Common myeloid progenitor, CD34-positive (primary cell): Measurements from ENCODE around the gene RYR2.

ENCODE experiments used
- CTCF ChIA-PET: fragments of 350-600 bp; sonication (Branson Sonifier 250); formaldehyde crosslinking; loops from one replicate; lab custom pipeline; 2021; ENCODE audit warnings: antibody characterized with exemption; lab: Charles Lee
- POLR2A ChIA-PET: fragments of 350-600 bp; sonication (Branson Sonifier 250); formaldehyde crosslinking; loops from one replicate; lab custom pipeline; 2021; ENCODE audit warnings: antibody characterized with exemption; lab: Charles Lee
- DNase-seq, 3 donors: peaks; one replicate each; pipeline versions ENCODE4 v3.0.0 to v3.0.0-alpha.2; 2013
- H3K27ac ChIP-seq, 2 experiments: 1 replicate in 1 of 2; 2 replicates in 1 of 2; pipeline ENCODE4 v1.7.0; 2013; ENCODE audit warnings: inconsistent platforms in 2 of 2, low read length in 2 of 2, mild to moderate bottlenecking in 2 of 2, low read depth in 1 of 2, moderate library complexity in 1 of 2; ENCODE audit not compliant: severe bottlenecking in 2 of 2, insufficient read depth in 1 of 2, poor library complexity in 1 of 2
- H3K27me3 ChIP-seq, 5 experiments: replicated peaks in 2 of 5; 1 replicate in 3 of 5; 2 replicates in 2 of 5; pipeline versions ENCODE4 v1.6.1 to v1.7.0; 2013; ENCODE audit warnings: low read length in 4 of 5, mild to moderate bottlenecking in 2 of 5, moderate library complexity in 2 of 5, inconsistent platforms in 1 of 5; ENCODE audit not compliant: insufficient read depth in 5 of 5, control insufficient read depth in 4 of 5
- H3K36me3 ChIP-seq, 4 experiments: 1 replicate in 2 of 4; 2 replicates in 2 of 4; pipeline versions ENCODE4 v1.6.1 to v1.7.0; 2013; ENCODE audit warnings: low read length in 3 of 4, control low read depth in 1 of 4, mild to moderate bottlenecking in 1 of 4; ENCODE audit not compliant: control insufficient read depth in 4 of 4, insufficient read depth in 4 of 4
- H3K4me1 ChIP-seq, 4 experiments: 1 replicate in 3 of 4; 2 replicates in 1 of 4; pipeline versions ENCODE4 v1.6.1 to v1.7.1; 2013; ENCODE audit warnings: low read length in 3 of 4, mild to moderate bottlenecking in 3 of 4, control low read depth in 1 of 4, inconsistent platforms in 1 of 4, moderate library complexity in 1 of 4; ENCODE audit not compliant: control insufficient read depth in 4 of 4, insufficient read depth in 4 of 4; ENCODE audit errors: control extremely low read depth in 1 of 4
- H3K4me3 ChIP-seq, 7 experiments: 1 replicate in 4 of 7; 2 replicates in 3 of 7; pipeline versions ENCODE4 v1.5.1 to v1.7.0; 2013; ENCODE audit warnings: mild to moderate bottlenecking in 7 of 7, low read length in 6 of 7, moderate library complexity in 6 of 7, inconsistent platforms in 2 of 7, low read depth in 2 of 7, control low read depth in 1 of 7; ENCODE audit not compliant: insufficient read depth in 4 of 7, control insufficient read depth in 1 of 7; ENCODE audit errors: extremely low read depth in 1 of 7
- H3K9me3 ChIP-seq, 5 experiments: 1 replicate in 4 of 5; 2 replicates in 1 of 5; pipeline versions ENCODE4 v1.6.1 to v1.7.1; 2013; ENCODE audit warnings: low read length in 4 of 5, mild to moderate bottlenecking in 2 of 5, inconsistent platforms in 1 of 5, low read depth in 1 of 5, moderate library complexity in 1 of 5; ENCODE audit not compliant: control insufficient read depth in 4 of 5, insufficient read depth in 2 of 5; ENCODE audit errors: control extremely low read depth in 1 of 5
- WGBS: methylation state at CpG from one replicate; pipeline ENCODE4 v1.1.5; 2013; ENCODE audit not compliant: insufficient coverage; 5-methylcytosine and 5-hydroxymethylcytosine counted together

RYR2 gene

GRCh38 chr1:237634922-237635321 lies 592.9 kb downstream of the RYR2 start:
- no CpG with 5 or more reads among the region's 5 CpGs for WGBS
- Histone ChIP-seq H3K36me3 (no peaks in the 10 kb centered on the region), H3K9me3 (no peaks in the 10 kb centered on the region), H3K27me3 (no peaks in the 10 kb centered on the region), H3K27ac (no peak overlapping the region), H3K4me3 (no peak overlapping the region), H3K4me1 (no peaks in the 10 kb centered on the region)
- POLR2A ChIA-PET, result no interaction called here
- CTCF ChIA-PET, result no interaction called here
- DNase-seq, result no peak

DNA sequence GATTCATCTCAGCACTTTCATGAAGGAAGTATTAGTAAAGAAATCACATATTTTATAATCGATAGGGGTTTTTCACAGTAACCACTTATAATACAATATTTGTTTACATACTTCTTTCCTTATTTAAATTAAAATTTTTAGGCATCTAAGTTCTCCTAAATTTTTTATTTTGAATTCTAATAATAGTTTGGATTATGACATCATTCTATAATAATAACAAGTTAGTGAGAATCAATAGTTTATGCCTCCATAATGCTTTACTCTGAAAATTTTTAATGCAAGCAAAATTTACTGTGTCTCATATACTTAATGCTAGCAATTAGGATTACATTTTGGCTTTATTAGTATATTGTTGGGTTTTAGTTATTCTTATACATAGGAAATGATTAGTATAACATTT lies 596.6 kb downstream of the RYR2 start:
- H3K4me1 ChIP-seq, result no peaks in the 10 kb centered on the region
- H3K36me3 ChIP-seq, result no peaks in the 10 kb centered on the region
- ChIA-PET POLR2A (no interaction called here), CTCF (no interaction called here)
- H3K9me3 ChIP-seq, result no peaks in the 10 kb centered on the region
- no peak overlapping the region for H3K27ac ChIP-seq
- DNase-seq, result no peak
- no CpG with 5 or more reads among the region's 1 CpG for WGBS
- H3K4me3 ChIP-seq, result no peak overlapping the region
- H3K27me3 ChIP-seq, result no peaks in the 10 kb centered on the region

GRCh38 chr1:237640011-237640671 lies 598.2 kb downstream of the RYR2 start:
- DNase-seq, result no peak
- ChIA-PET CTCF (no interaction called here), POLR2A (no interaction called here)
- WGBS, result 78% methylated on average over 2 of the region's 2 CpGs
- Histone ChIP-seq H3K27me3 (no peaks in the 10 kb centered on the region), H3K4me1 (no peaks in the 10 kb centered on the region), H3K36me3 (no peaks in the 10 kb centered on the region), H3K27ac (no peak overlapping the region), H3K9me3 (no peaks in the 10 kb centered on the region), H3K4me3 (no peak overlapping the region)

- DNase-seq, result no peak
- no peaks in the 10 kb centered on the region for H3K9me3 ChIP-seq
- H3K4me3 ChIP-seq, result no peak overlapping the region
- no peaks in the 10 kb centered on the region for H3K27me3 ChIP-seq
- CTCF ChIA-PET, result no interaction called here
- 100% methylated on average over 1 of the region's 2 CpGs for WGBS
- no peaks in the 10 kb centered on the region for H3K4me1 ChIP-seq
- H3K27ac ChIP-seq, result no peak overlapping the region
- no peaks in the 10 kb centered on the region for H3K36me3 ChIP-seq
- POLR2A ChIA-PET, result no interaction called here
Measured at GRCh38 chr1:237640966-237641365, 599.0 kb downstream of the RYR2 start.

- Histone ChIP-seq H3K36me3 (no peaks in the 10 kb centered on the region), H3K27me3 (no peaks in the 10 kb centered on the region), H3K4me3 (no peak overlapping the region), H3K4me1 (no peaks in the 10 kb centered on the region), H3K9me3 (no peaks in the 10 kb centered on the region), H3K27ac (no peak overlapping the region)
- DNase-seq, result no peak
- ChIA-PET CTCF (no interaction called here), POLR2A (no interaction called here)
Measured at GRCh38 chr1:237650809-237651208, 608.8 kb downstream of the RYR2 start.

DNA sequence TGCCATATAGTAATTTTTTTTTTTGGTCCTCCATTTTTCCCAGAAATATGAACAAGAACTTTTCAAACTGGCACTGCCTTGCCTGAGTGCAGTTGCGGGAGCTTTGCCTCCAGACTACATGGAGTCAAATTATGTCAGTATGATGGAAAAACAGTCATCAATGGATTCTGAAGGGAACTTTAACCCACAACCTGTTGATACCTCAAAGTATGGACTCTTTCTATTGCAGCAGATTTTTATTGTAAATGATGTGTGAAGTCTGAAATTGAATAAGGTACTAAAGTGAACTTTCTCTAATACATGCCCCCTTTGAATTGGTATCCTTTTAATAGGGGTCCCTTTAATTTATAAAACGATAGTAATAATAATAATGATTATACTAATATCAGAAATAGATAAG lies 613.8 kb downstream of the RYR2 start:
- H3K27ac ChIP-seq, result no peak overlapping the region
- H3K27me3 ChIP-seq, result no peaks in the 10 kb centered on the region
- no peaks in the 10 kb centered on the region for H3K4me1 ChIP-seq
- H3K9me3 ChIP-seq, result no peaks in the 10 kb centered on the region
- no peaks in the 10 kb centered on the region for H3K36me3 ChIP-seq
- H3K4me3 ChIP-seq, result no peak overlapping the region
- WGBS, result no CpG with 5 or more reads among the region's 2 CpGs
- ChIA-PET CTCF (no interaction called here), POLR2A (no interaction called here)
- no peak for DNase-seq

DNA sequence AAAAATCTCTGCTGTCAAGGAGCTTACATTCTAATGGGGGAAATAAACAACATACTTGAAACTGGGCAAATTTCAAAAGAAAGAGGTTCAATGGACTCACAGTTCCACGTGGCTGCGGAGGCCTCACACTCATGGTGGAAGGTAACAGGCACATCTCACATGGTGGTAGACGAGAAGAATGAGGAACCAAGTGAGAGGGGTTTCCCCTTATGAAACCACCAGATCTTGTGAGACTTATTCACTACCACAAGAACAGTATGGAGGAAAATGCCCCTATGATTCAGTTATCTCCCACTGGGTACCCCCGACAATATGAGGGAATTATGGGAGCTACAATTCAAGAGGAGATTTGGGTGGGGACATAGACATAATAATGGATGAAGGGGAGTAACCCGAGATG lies 622.4 kb downstream of the RYR2 start:
- peak in 2 of 3 donors; percentile 39 to 72 for DNase-seq
- Histone ChIP-seq H3K27me3 (no peaks in the 10 kb centered on the region), H3K4me1 (no peaks in the 10 kb centered on the region), H3K9me3 (no peaks in the 10 kb centered on the region), H3K4me3 (no peak overlapping the region), H3K36me3 (no peaks in the 10 kb centered on the region), H3K27ac (no peak overlapping the region)
- ChIA-PET CTCF (no interaction called here), POLR2A (no interaction called here)
- WGBS, result 76% methylated on average over 4 of the region's 5 CpGs
